NK-92 (cell line): ENCODE measurements around the gene PLET1.

ENCODE experiments used
- DNase-seq: peaks from one replicate; lab custom pipeline; 2025; ENCODE audit not compliant: unreplicated experiment; lab: John Stamatoyannopoulos, UW

Gene PLET1

DNA sequence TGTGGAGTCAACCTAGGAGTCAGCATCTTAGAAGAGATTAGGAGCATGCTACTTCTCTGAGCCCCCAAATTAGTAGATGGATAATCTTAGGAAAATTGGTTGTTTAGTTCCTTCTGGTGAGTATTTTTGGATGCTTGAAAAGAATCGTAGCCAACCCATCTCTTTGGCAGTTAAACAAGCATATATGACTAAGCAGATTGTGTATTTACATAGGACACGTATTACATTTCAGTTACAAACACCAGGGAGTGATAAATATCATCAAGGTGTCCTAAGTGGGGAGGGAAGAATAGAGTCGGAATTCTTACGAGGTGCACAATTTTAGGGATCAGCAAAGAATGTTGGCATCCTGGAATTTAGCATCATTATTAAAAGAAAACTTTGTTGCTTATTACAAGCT, 13.5 kb downstream of the PLET1 start:
- DNase-seq, result no peak

GRCh38 chr11:112241486-112241885, 19.2 kb downstream of the PLET1 start:
- DNase-seq, result no peak

GRCh38 chr11:112238041-112238440, 22.6 kb downstream of the PLET1 start:
- DNase-seq, result no peak

DNA sequence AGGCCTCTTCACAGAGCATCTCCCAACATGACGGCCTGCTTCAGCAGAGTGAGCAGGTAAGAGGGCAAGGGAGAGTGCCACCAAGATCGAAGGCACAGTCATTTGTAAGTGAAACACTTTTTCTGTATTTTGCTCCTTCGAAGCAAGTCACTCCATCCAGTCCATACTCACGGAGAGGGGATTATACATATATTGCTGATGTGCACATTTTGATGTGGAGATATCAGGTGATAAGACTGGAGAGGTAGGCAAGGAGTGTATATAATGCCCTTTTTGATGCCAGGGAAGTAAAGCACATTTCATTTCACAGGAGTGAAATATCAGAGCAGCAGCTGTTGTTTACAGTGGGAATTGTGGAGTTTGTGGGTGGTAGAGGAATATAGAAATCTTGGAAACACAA, 23.2 kb downstream of the PLET1 start:
- DNase-seq, result no peak

- DNase-seq, result no peak
Measured at GRCh38 chr11:112235750-112236390, 24.8 kb downstream of the PLET1 start.

- no peak for DNase-seq
Measured at GRCh38 chr11:112231952-112232351, 28.7 kb downstream of the PLET1 start.

- no peak for DNase-seq
Measured at GRCh38 chr11:112229746-112230433, 30.8 kb downstream of the PLET1 start.

DNA sequence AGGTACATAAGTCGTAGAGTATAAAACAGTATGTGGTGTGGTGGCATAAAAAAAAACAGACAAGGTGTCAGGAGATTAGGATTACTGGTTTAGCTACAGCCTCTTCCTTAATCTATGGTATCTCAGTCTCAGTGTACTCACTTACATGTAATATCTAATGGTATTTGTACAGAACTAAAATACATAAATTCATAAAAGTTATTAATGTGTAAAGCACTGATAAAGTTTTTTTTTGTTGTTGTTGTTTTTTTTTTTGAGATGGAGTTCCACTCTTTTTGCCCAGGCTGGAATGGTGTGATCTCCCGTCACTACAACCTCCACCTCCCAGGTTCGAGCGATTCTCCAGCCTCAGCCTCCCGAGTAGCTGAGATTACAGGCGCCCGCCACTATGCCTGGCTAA, 31.5 kb downstream of the PLET1 start:
- no peak for DNase-seq

- no peak for DNase-seq
Measured at GRCh38 chr11:112228706-112229105, 32.0 kb downstream of the PLET1 start.

DNA sequence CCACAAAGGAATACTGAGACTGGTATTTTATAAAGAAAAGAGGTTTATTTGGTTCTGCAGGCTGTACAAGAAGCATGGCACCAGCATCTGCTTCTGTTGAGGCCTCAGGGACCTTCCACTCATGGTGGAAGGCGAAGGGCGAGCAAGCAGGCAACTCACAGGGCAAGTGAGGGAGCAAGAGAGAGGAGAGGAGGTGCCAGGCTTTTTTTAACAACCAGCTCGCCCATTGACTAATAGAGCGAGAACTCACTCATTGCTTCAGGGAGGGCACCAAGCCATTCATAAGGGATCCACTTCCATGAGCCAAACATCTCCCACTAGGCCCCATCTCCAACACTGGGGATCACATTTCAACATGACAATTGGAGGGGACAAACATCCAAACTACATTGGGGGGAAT, 33.2 kb downstream of the PLET1 start:
- DNase-seq, result no peak

GRCh38 chr11:112226831-112227401, 33.7 kb downstream of the PLET1 start:
- DNase-seq, result no peak

- no peak for DNase-seq
Measured at GRCh38 chr11:112226062-112226830, 34.4 kb downstream of the PLET1 start, which contains the start of gene PTS. Gene PTS, plus strand, starts transcription at chr11:112226428. Its CDS starts 16 bp downstream, at chr11:112226444.

DNA sequence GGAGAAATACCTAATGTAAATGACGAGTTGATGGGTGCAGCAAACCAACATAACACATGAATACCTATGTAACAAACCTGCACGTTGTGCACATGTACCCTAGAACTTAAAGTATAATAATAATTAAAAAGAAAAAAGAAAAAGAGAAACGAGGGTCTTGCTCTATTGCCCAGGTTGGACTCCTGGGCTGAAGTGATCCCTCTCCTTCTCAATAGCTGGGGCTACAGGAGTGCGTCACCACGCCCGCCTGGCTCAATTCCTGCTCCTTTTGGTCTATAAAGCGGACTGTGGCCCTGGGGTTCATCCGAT, 35.0 kb downstream of the PLET1 start:
- no peak for DNase-seq

GRCh38 chr11:112223754-112224532, 36.7 kb downstream of the PLET1 start:
- DNase-seq, result no peak

- DNase-seq, result no peak
Measured at GRCh38 chr11:112223121-112223520, 37.5 kb downstream of the PLET1 start.

GRCh38 chr11:112222303-112222702, 38.4 kb downstream of the PLET1 start:
- DNase-seq, result no peak

- no peak for DNase-seq
Measured at GRCh38 chr11:112221274-112221835, 39.3 kb downstream of the PLET1 start.

- no peak for DNase-seq
Measured at GRCh38 chr11:112219476-112220232, 41.0 kb downstream of the PLET1 start.

- no peak for DNase-seq
Measured at GRCh38 chr11:112216561-112217105, 44.0 kb downstream of the PLET1 start.

DNA sequence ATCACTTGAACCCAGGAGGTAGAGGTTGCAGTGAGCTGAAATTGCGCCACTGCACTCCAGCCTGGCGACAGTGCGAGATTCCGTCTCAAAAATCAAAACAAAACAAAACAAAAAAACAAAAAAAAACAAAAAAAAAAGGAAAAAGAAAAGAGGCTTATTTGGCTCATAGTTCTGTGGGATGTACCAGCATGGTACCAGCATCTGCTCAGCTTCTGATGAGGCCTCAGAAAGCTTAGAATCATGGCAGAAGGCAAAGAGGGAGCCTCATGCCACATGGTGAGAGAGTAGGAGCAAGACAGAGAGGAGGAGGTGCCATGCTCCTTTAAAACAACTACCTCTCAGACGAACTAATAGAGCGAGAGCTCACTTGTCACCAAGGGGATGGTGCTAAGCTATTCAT, 45.0 kb downstream of the PLET1 start:
- DNase-seq, result no peak
